Neural cell (in vitro differentiated cells): ENCODE measurements around the gene WDR54. TPM values are rescaled to one million over a fixed set of nuclear protein-coding genes. Genes with fewer than 3 reads are reported as not detected.

Experiments used
- H2AFZ ChIP-seq: fragments of 200-600, 300-800 bp; sonication (generic), shearing (Covaris generic); 2 replicates; pipeline ENCODE4 v1.6.0; 2014; ENCODE audit warnings: low read depth, mild to moderate bottlenecking, antibody characterized with exemption, low read length, moderate library complexity
- H3F3A ChIP-seq: fragments of 200-600 bp; shearing (Covaris generic); 2 replicates; pipeline ENCODE4 v1.6.1; 2016; ENCODE audit warnings: mild to moderate bottlenecking, moderate library complexity, mixed read lengths, antibody characterized with exemption, low read length; ENCODE audit not compliant: insufficient read depth, poor library complexity, severe bottlenecking
- H3K27ac ChIP-seq: fragments of 200-600, 300-800 bp; sonication (generic), shearing (Covaris generic); 2 replicates; pipeline ENCODE4 v1.5.1; 2014; ENCODE audit warnings: mild to moderate bottlenecking, low read length, moderate library complexity
- H3K27me3 ChIP-seq: fragments of 300-800, 200-600 bp; sonication (generic), shearing (Covaris generic); 2 replicates; pipeline ENCODE4 v1.6.0; 2014; ENCODE audit warnings: mild to moderate bottlenecking, low read depth, low read length, moderate library complexity; ENCODE audit not compliant: insufficient read depth
- H3K36me3 ChIP-seq: fragments of 300-800, 200-600 bp; sonication (generic), shearing (Covaris generic); 2 replicates; pipeline ENCODE4 v1.5.1; 2014; ENCODE audit warnings: mild to moderate bottlenecking, antibody characterized with exemption, low read length, moderate library complexity; ENCODE audit not compliant: insufficient read depth
- H3K4me2 ChIP-seq: fragments of 300-800, 200-600 bp; sonication (generic), shearing (Covaris generic); 2 replicates; pipeline ENCODE4 v1.6.0; 2014; ENCODE audit warnings: mild to moderate bottlenecking, low read length
- H3K4me3 ChIP-seq: fragments of 300-800, 200-600 bp; sonication (generic), shearing (Covaris generic); 2 replicates; pipeline ENCODE4 v1.5.1; 2014; ENCODE audit warnings: mild to moderate bottlenecking, low read length, moderate library complexity
- H3K79me2 ChIP-seq: fragments of 200-600 bp; shearing (Covaris generic); replicated peaks from 2 replicates; pipeline ENCODE4 v1.6.0; 2014; ENCODE audit warnings: mild to moderate bottlenecking, low read length, moderate library complexity; ENCODE audit not compliant: insufficient read depth
- H3K9ac ChIP-seq: fragments of 300-800, 200-600 bp; sonication (generic), shearing (Covaris generic); 2 replicates; pipeline ENCODE4 v1.6.1; 2016; ENCODE audit warnings: mild to moderate bottlenecking, low read length, mixed read lengths
- H3K9me2 ChIP-seq: fragments of 200-600 bp; shearing (Covaris generic); 2 replicates; pipeline ENCODE4 v1.6.1; 2016; ENCODE audit warnings: mild to moderate bottlenecking, low read length, mixed read lengths; ENCODE audit not compliant: insufficient read depth
- H3K9me3 ChIP-seq: fragments of 200-600, 300-800 bp; sonication (generic), shearing (Covaris generic); 2 replicates; pipeline ENCODE4 v1.6.1; 2016; ENCODE audit warnings: mild to moderate bottlenecking, mixed run types, low read length, moderate library complexity, mixed read lengths
- H4K20me1 ChIP-seq: fragments of 200-600 bp; shearing (Covaris generic); 2 replicates; pipeline ENCODE4 v1.6.1; 2016; ENCODE audit warnings: mild to moderate bottlenecking, mixed run types; ENCODE audit not compliant: insufficient read depth
- EP300 ChIP-seq: fragments of 450-650 bp; conservative IDR thresholded peaks from 2 replicates; pipeline ENCODE4 v1.6.1; 2014; ENCODE audit warnings: antibody characterized with exemption, mild to moderate bottlenecking, moderate library complexity; ENCODE audit not compliant: poor library complexity, severe bottlenecking
- EZH2 ChIP-seq: fragments of 200-600, 300-800 bp; shearing (Covaris generic), sonication (generic); IDR thresholded peaks from 2 replicates; pipeline ENCODE4 v1.6.1; 2014; ENCODE audit warnings: antibody characterized with exemption, low read length, borderline replicate concordance, mild to moderate bottlenecking; ENCODE audit not compliant: insufficient read depth, poor library complexity, severe bottlenecking
- MXI1 ChIP-seq: fragments of 450-650 bp; conservative IDR thresholded peaks from 2 replicates; pipeline ENCODE4 v1.6.1; 2014; ENCODE audit warnings: antibody characterized with exemption, mild to moderate bottlenecking; ENCODE audit not compliant: poor library complexity, severe bottlenecking
- POLR2AphosphoS5 ChIP-seq: IDR thresholded peaks from 2 replicates; pipeline ENCODE4 v1.6.1; 2012
- RAD21 ChIP-seq: fragments of 450-650 bp; conservative IDR thresholded peaks from 2 replicates; pipeline ENCODE4 v1.6.1; 2014; ENCODE audit warnings: antibody characterized with exemption, mild to moderate bottlenecking, moderate library complexity
- SMC3 ChIP-seq: fragments of 450-650 bp; conservative IDR thresholded peaks from 2 replicates; pipeline ENCODE4 v1.6.1; 2014; ENCODE audit warnings: antibody characterized with exemption, mild to moderate bottlenecking, moderate library complexity; ENCODE audit not compliant: poor library complexity
- TAF1 ChIP-seq: IDR thresholded peaks from 2 replicates; pipeline ENCODE4 v1.6.1; 2012; ENCODE audit warnings: low read depth
- polyA plus RNA-seq: library from polyadenylated mRNA; depleted of rRNA; stranded (reverse); fragments of >200 nt; gene quantifications from 2 replicates; pipeline ENCODE4 v1.2.3, GENCODE V29; 2014
- TF ChIP-seq, protein P1 (sequence below): fragments of 450-650 bp; IDR thresholded peaks from 2 replicates; pipeline ENCODE4 v1.5.1; 2014; ENCODE audit warnings: antibody characterized with exemption, mild to moderate bottlenecking, moderate library complexity; ENCODE audit not compliant: poor library complexity, severe bottlenecking
- TF ChIP-seq, protein P2 (sequence below): IDR thresholded peaks from 2 replicates; pipeline ENCODE4 v1.6.1; 2012; ENCODE audit warnings: borderline replicate concordance

Gene WDR54
- polyA plus RNA-seq, 1 donor from 2014 or later = 110 TPM

DNA sequence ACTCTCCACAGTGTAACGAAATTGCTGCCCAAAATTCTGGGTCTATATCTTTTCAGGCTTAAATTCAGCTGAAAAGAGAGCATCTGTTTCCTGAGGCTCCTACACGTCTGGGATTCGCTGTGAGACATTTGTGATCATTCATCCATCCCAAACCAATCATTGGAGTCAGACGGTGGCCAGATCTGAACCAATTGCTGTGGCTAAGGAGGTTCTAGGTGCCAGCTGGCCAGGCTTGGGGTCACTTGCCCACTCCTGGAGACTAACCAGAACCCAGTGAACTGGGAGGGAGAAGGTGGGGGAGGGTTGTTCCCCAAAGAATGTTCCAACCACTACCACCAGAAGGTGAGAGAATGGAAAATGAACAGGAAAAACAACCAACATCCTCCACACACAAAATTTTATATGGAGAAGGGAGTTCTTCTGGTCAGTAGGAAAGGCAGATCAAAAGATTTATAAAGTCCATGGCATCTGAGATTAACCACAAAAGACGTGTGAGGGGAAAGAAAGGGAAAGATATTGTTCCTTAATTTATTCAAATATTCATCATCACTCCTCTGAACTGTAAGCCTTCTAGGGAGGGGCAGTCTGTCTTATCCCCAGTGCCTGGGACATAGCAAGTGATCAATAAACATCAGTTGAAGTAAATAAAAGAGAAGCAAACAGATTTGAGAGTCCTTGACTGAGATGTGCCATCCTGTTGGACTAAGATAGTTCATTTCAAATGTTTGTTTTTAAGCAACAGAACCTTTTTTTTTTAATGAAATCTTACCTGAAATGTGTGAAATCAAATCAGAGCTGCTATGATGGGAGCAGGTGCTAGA, 23.2 kb downstream of the WDR54 start:
- H3K9me2 ChIP-seq = no peaks in the 10 kb centered on the region
- no peaks in the 10 kb centered on the region for H3K79me2 ChIP-seq
- no peaks in the 10 kb centered on the region for H3F3A ChIP-seq
- no peak overlapping the region for H3K27ac ChIP-seq
- H3K4me3 ChIP-seq = no peak overlapping the region
- no peaks in the 10 kb centered on the region for H3K9me3 ChIP-seq
- H3K4me2 ChIP-seq = no peak overlapping the region
- no peaks in the 10 kb centered on the region for H4K20me1 ChIP-seq
- no peaks in the 10 kb centered on the region for H3K36me3 ChIP-seq
- H3K27me3 ChIP-seq = peaks cover 29% of the 10 kb centered on the region
- no peak for TF ChIP-seq POLR2AphosphoS5
- TF ChIP-seq RAD21 = no peak
- TF ChIP-seq, protein P1, sequence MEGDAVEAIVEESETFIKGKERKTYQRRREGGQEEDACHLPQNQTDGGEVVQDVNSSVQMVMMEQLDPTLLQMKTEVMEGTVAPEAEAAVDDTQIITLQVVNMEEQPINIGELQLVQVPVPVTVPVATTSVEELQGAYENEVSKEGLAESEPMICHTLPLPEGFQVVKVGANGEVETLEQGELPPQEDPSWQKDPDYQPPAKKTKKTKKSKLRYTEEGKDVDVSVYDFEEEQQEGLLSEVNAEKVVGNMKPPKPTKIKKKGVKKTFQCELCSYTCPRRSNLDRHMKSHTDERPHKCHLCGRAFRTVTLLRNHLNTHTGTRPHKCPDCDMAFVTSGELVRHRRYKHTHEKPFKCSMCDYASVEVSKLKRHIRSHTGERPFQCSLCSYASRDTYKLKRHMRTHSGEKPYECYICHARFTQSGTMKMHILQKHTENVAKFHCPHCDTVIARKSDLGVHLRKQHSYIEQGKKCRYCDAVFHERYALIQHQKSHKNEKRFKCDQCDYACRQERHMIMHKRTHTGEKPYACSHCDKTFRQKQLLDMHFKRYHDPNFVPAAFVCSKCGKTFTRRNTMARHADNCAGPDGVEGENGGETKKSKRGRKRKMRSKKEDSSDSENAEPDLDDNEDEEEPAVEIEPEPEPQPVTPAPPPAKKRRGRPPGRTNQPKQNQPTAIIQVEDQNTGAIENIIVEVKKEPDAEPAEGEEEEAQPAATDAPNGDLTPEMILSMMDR = no peak
- TF ChIP-seq TAF1 = no peak
- no peak for TF ChIP-seq SMC3
- no peak for TF ChIP-seq EP300
- no peak for TF ChIP-seq EZH2
- no peak for TF ChIP-seq MXI1
- TF ChIP-seq, protein P2, sequence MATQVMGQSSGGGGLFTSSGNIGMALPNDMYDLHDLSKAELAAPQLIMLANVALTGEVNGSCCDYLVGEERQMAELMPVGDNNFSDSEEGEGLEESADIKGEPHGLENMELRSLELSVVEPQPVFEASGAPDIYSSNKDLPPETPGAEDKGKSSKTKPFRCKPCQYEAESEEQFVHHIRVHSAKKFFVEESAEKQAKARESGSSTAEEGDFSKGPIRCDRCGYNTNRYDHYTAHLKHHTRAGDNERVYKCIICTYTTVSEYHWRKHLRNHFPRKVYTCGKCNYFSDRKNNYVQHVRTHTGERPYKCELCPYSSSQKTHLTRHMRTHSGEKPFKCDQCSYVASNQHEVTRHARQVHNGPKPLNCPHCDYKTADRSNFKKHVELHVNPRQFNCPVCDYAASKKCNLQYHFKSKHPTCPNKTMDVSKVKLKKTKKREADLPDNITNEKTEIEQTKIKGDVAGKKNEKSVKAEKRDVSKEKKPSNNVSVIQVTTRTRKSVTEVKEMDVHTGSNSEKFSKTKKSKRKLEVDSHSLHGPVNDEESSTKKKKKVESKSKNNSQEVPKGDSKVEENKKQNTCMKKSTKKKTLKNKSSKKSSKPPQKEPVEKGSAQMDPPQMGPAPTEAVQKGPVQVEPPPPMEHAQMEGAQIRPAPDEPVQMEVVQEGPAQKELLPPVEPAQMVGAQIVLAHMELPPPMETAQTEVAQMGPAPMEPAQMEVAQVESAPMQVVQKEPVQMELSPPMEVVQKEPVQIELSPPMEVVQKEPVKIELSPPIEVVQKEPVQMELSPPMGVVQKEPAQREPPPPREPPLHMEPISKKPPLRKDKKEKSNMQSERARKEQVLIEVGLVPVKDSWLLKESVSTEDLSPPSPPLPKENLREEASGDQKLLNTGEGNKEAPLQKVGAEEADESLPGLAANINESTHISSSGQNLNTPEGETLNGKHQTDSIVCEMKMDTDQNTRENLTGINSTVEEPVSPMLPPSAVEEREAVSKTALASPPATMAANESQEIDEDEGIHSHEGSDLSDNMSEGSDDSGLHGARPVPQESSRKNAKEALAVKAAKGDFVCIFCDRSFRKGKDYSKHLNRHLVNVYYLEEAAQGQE = no peak
- H2AFZ ChIP-seq = no peak overlapping the region
- H3K9ac ChIP-seq = no peak overlapping the region

- Histone ChIP-seq H3K27me3 (peaks cover 6% of the 10 kb centered on the region), H3K9me3 (no peaks in the 10 kb centered on the region)
These were observed 25.9 kb downstream of the WDR54 start for GRCh38 chr2:74447230-74447999.

More at GRCh38 chr2:74447230-74447999, 25.9 kb downstream of the WDR54 start:
- no peaks in the 10 kb centered on the region for H4K20me1 ChIP-seq
- H3K36me3 ChIP-seq = no peaks in the 10 kb centered on the region
- TF ChIP-seq, protein P2 = no peak
- TF ChIP-seq SMC3 = no peak
- TF ChIP-seq EP300 = no peak
- TF ChIP-seq EZH2 = no peak
- TF ChIP-seq RAD21 = no peak
- TF ChIP-seq MXI1 = no peak
- no peak for TF ChIP-seq TAF1
- no peak overlapping the region for H3K4me3 ChIP-seq
- no peaks in the 10 kb centered on the region for H3K9me2 ChIP-seq
- no peaks in the 10 kb centered on the region for H3F3A ChIP-seq
- no peaks in the 10 kb centered on the region for H3K79me2 ChIP-seq
- H2AFZ ChIP-seq = no peak overlapping the region
- H3K27ac ChIP-seq = no peak overlapping the region
- H3K4me2 ChIP-seq = no peak overlapping the region
- H3K9ac ChIP-seq = no peak overlapping the region
